GM21367 (cell line): ENCODE measurements around the gene DCP1B.
A peak's percentile ranks its signal among the peaks of the same experiment; 100 is the strongest.

ENCODE experiments used
- ATAC-seq: cut with Tn5 transposase; IDR thresholded peaks from one replicate; pipeline ENCODE4 v1.9.1; 2021; ENCODE audit not compliant: unreplicated experiment

The DCP1B gene

GRCh38 chr12:2018391-2018790 is 14.1 kb upstream of the DCP1B start:
- ATAC-seq = no peak

- ATAC-seq = no peak
These were observed 13.5 kb upstream of the DCP1B start for GRCh38 chr12:2017546-2018337.

GRCh38 chr12:2016862-2017545 is 12.7 kb upstream of the DCP1B start:
- ATAC-seq = no peak

GRCh38 chr12:2014231-2014630 is 10.0 kb upstream of the DCP1B start:
- no peak for ATAC-seq

- ATAC-seq = no peak
These were observed 9.4 kb upstream of the DCP1B start for GRCh38 chr12:2013527-2014223.

- no peak for ATAC-seq
These were observed 8.8 kb upstream of the DCP1B start for GRCh38 chr12:2013086-2013485.

GRCh38 chr12:2011643-2012607 is 7.7 kb upstream of the DCP1B start:
- ATAC-seq = no peak

- no peak for ATAC-seq
These were observed 5.4 kb upstream of the DCP1B start for GRCh38 chr12:2009623-2010022.

GRCh38 chr12:2008677-2009076 is 4.4 kb upstream of the DCP1B start:
- ATAC-seq = no peak

GRCh38 chr12:2003676-2004112 is 563 bp downstream of the DCP1B start:
- peak; percentile 20 for ATAC-seq

GRCh38 chr12:1995205-1995896 is 8.9 kb downstream of the DCP1B start:
- no peak for ATAC-seq

- no peak for ATAC-seq
These were observed 9.7 kb downstream of the DCP1B start for GRCh38 chr12:1994429-1995143.

- ATAC-seq = no peak
These were observed 10.3 kb downstream of the DCP1B start for GRCh38 chr12:1993871-1994371.

- no peak for ATAC-seq
These were observed 10.9 kb downstream of the DCP1B start for GRCh38 chr12:1993341-1993740.

GRCh38 chr12:1992732-1993131 is 11.5 kb downstream of the DCP1B start:
- ATAC-seq = no peak

GRCh38 chr12:1989111-1989510 is 15.1 kb downstream of the DCP1B start:
- ATAC-seq = no peak

GRCh38 chr12:1984759-1985158 is 19.5 kb downstream of the DCP1B start:
- no peak for ATAC-seq

GRCh38 chr12:1980282-1980681 is 24.0 kb downstream of the DCP1B start:
- no peak for ATAC-seq
